ENCODE measurements around the gene EFNA5. TPM values are rescaled to one million over a fixed set of nuclear protein-coding genes. Genes with fewer than 3 reads are reported as not detected.

Gene EFNA5
- polyA plus RNA-seq, 4 donors = 26.8 to 40.8 (median 31.8) TPM

DNA sequence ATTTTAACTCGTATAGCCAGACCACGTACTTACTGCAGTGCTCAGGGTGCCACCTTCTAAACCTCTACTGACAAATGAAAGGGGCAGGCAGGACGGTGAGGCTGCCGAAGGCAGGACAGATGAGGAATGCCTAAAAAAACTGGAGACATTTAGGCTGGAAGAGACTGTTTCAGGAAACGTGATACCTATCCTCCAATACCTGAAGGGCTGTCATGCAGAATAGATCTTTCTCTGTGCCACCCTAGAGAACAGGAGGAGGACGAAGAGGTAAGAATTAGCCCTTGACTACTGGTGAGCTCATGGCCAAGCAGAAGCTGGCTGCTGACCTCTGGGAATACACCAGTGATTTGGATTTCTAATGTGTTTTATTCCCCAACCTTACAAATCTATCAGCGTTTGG lies 139.4 kb downstream of the EFNA5 start:
- no peak for DNase-seq (ENCODE audit: low read depth in 4 of 4, low spot score in 3 of 4)

DNA sequence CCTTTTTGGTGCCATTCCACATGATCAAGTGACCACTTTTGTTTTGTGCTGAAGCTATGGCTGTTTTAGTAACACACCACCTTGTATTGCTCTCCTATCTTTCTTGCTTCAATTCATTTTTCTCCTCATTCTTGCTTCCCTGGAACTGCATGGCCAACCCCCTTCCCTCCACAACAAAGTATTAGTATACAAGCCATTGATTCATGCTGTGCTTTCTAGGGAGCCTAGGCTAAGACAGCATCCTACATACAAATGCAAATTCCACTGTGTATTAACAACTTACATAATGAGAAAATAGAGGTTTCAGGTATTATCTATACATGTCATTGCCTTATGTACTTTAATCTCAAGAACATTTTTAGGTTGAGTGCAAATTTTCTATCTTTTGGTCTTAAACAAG lies 141.1 kb downstream of the EFNA5 start:
- DNase-seq (ENCODE audit: low read depth in 4 of 4, low spot score in 3 of 4) = no peak

DNA sequence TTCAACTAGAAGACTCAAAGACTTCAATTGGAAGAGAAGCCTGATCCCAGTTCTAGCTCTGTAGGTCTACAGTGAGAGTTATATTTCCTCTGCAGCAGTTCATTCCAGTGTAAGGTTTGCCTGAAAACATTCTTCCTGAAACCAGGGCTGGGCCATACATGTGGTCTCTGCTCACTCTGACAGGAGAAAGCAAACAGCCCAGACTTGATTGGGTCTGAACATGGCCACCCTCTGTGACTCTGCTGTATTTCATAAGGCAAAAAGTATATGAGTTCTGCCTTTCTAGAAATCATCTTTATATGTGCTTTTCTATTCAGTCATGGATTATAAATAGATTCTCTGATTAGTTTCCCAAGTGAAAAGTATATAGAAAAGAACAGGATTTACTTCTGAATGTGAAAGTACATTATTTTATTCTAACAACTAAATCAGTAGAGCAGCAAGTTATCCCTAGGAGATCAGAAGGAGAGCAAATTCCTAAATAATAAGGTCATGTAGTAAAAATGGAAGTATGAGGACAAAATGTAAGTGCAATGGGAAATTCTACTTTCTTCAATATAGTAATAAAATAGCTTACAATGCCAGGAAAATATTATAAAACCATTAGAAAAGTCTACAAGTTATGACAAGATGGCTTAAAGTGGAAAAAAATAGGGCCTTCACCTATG lies 144.3 kb downstream of the EFNA5 start:
- no peak for DNase-seq (ENCODE audit: low read depth in 4 of 4, low spot score in 3 of 4)

DNA sequence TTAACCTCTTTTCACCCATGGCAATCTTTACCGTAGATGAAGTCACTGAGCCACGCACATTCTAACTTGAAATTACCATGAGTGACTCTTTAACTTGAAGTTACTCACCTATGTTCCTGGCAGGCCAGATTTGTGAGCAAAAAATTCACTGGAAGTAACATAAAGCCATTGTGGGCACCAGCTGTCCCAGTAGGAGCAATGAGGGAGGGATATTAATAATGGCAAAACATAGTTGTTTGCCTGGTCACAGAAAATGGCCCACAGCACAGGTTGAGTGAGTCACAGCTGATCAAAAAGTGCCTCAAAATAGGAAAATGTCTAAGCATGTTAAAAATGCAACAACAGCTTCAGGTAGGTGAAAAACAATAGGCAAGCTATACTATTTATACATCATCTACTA lies 146.6 kb downstream of the EFNA5 start:
- DNase-seq (ENCODE audit: low read depth in 4 of 4, low spot score in 3 of 4) = no peak

DNA sequence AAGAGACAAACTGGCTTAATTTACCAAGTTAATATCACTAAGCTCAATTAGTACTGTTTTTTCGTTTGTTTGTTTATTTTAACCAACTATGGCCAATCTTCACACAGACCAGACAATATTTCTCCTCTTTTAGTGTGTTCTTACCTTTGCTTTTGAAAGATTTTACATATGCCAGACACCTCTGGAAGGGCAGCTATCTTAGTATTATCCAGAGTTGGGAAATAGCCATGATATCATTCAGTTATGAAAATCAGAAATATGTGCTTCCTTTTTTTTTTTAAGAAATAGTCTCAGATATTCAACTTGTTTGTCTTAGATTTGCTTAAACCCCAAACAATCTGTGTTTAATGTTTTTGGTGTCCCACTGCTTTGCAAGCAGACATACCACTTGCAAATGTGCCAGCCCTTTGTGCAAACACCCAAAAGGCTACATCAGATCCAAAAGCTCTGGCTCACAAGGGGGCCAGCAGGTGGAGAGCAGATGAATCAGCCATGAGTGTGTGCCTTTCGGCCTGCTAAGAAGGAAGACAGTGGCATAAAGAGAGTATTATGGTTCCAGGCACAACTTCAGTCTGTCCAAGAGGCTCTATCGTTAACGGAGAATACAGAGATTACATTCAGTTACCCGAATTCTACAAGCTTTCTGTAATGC lies 147.6 kb downstream of the EFNA5 start:
- no peak for DNase-seq (ENCODE audit: low read depth in 4 of 4, low spot score in 3 of 4)

DNA sequence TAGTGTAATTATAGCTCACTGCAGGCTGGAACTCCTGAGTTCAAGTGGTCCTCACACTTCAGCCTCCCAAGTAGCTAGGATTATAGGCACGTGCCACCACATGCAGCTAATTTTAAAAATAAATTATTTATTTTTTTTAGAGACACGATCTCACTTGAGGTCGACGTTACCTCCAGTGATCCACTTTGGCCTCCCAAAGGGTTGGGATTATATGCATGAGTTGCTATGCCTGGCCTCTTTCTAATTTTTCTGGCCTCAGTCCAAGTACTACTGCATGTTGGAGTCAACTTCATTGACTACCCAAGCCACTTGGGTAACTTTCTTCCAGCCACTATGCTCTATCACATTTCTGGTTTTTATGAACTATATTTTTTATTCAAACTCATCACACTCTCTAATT lies 148.3 kb downstream of the EFNA5 start:
- DNase-seq (ENCODE audit: low read depth in 4 of 4, low spot score in 3 of 4) = no peak

DNA sequence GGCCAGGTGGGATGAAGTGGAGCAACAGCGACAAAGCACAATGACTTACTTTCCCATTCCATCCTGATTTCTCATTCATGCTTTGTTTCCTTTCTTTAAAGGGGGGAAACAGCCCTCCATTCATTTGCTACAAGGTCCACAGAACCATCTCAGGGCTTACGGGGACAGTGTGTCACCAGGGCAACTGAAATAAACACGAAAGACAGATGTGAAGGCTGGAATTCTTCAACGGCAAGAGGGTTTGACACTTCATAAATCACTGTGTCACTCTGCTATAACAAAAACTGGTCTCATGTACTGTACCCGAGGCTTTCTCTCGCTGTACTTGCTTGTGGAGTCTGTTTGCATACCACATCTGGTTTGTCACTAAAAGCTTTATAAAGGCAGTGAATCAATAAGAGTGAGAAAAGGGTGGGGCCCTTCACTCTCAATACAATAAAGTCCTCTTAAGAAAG lies 150.8 kb downstream of the EFNA5 start:
- peak in 1 of 4 donors; percentile 48 for DNase-seq (ENCODE audit: low read depth in 4 of 4, low spot score in 3 of 4)

DNA sequence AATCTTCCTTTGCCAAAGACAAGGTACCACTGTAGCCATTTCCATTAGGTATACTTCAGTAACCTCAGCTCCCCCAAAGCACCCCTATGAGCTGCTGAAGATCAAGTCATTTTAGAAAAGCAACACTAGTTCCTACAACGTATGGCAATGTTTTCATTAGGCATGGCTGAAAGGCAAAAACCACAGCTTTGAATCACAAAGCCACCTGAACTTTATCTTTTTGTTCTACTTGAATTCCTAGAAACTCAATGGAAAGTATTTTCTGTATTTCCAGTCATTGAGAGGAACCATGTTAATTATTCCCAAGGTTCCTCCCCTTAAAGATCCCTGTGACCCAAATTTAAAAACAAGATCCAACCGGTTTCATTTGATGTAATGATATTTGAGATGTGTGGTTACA lies 152.1 kb downstream of the EFNA5 start:
- DNase-seq (ENCODE audit: low read depth in 4 of 4, low spot score in 3 of 4) = no peak

DNA sequence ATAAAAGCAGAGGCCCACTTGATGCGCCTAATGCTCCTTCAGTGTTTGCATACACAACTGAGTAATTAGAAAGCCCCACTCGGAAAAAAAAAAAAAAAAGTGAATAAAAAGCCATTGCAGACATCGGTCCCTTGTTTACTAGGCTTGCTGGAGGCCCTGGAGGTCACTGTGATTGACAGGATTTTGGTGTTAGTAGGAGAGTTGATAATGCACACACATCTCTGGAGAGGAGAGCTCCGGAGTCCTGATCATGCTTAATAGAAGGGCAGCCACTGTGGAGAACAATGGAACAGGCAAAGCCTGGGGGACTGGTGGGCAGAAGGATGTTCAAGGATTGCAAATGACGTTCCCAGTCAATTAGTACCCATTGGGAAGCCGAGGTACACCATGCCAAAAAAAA lies 152.5 kb downstream of the EFNA5 start:
- no peak for DNase-seq (ENCODE audit: low read depth in 4 of 4, low spot score in 3 of 4)

DNA sequence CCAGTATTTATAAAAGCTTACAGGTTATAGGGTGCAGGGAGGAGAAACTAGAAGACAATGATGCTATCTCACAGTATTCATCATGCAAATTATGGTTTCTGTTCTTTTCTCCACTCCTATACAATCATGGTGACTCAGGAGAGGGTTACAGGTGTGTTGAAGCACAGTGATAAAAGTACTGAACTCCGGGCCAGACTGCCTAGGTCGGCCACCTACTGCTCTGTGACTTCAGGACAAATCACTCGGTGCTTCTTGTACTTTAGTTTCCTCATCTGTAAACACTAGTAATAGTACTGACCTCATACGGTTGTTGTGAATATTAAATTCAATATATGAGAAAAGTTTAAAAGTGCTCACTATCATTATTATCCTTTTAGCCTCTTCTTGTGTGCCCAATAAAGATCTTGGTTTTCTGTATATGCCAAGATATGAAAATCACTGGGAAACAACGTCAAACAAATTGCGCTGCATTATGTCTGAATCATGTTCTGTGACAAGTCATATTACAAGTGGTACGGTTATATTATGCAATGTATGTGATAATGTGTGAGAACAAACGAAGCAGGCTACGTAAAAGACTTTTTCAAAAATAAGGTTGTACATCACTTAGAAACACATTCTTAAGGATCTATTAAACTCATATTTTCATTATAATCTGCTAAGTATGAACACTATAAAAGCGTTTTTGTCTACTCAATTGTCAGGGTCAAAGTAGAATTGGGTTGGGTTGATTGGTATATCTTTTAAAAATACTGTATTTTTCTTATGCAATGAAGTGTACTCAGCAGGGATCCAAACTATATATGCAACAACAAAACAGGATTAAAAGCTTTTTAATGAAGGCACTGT lies 153.3 kb downstream of the EFNA5 start:
- no peak for DNase-seq (ENCODE audit: low read depth in 4 of 4, low spot score in 3 of 4)

DNA sequence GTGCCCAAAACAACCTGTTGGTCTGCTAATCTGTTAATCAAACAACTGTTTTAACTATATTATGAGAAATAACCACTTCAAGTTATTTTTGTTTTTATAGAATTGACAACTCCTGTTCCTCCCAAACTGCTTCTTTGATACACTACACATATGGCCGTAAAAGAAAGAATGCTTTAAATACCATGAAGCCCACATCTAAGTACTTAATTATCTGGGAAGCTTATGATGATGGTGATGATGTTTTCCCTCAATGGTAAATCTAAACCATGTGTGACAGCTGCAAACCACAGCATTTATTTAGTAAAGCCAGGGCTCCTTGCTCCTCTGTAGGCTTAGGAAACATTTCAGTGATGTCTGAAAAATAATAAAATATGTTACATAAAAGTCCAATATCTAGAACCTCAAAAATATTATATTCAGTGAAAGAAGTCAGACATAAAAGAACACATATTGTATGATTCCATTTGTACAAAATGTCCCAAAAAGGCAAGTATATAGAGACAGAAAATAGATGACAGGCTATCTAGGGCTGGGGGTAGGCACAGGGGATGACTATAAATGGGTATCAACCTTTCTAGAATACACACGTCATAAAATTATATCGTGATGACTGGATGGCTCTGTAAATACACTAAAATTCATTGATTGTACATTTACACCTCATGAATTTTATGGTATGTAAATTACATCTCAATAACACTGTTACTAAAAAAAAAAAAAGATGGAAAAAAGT lies 154.1 kb downstream of the EFNA5 start:
- no peak for DNase-seq (ENCODE audit: low read depth in 4 of 4, low spot score in 3 of 4)

DNA sequence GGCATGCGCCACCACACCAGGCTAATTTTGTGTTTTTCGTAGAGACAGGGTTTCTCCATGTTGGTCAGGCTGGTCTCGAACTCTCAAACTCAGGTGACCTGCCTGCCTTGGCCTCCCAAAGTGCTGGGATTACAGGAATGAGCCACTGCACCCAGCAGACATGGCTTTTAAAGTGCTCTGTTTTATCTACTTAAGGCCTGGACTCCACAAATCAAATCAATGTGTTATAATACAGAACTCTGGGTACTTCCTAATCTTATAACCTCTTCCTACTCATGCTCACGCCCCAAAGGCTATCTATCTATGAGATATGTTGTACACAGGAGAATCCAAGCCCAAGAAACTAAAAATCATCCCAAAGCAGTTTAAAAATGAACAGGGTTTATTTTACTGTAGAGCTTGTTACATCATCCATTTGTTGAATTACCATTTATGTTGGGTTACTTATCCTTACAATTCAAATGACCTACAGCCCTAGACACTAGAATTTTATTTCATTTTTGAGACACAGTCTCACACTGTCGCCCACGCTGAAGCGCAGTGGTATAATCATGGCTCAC lies 155.1 kb downstream of the EFNA5 start:
- DNase-seq (ENCODE audit: low read depth in 4 of 4, low spot score in 3 of 4) = no peak

DNA sequence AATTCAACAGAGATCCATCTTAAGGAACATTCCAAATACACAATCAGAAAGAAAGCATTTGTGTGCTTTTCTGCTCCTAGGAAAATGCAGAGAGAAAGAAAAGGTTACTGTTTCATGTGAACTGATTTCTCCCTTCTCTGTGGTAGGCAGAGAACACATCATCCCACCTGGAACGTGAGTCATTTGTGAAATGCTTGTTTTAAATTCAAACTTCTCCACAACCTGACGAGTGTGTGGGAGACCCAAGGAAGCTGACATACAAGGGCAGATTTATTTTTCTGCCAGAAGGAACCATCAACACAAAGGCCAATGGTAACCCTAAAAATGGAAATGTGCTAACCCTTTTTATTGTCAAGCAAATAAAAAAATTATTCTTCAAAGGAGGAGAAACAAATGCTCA lies 156.4 kb downstream of the EFNA5 start:
- DNase-seq (ENCODE audit: low read depth in 4 of 4, low spot score in 3 of 4) = no peak

DNA sequence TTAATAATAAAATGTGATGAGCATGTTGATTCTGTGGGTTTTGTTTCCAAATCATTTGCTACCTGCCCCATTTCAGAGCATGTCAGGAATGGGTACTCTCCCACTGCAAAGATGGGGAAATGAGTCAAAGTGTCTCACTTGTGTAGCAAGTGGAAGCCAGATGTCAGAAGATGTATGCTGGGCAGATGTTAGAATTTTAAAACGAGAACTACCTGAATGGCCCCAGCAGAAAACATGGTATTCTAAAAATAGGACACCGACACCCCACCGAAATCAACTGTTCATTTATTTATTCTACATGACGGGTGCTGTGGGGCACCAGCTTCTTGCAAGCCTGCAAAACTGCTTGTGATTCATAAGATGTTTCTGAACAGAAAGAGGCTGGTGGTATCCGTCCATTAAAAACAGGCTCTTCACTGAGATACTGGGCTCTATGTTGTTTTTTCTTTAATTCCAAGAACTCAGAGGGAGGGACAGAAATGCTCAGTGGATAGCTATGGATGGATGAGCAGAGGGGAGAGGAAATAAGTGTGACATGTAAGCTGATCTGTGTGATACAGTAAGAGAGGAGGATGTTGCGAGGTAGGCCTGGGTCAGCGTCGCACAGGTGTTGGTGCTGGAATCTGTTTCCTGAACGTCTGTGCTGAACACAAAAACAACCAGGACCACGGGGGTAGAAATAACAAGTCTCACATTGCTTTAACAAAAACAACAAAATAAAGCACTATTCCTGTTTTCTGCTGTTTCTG lies 157.2 kb downstream of the EFNA5 start:
- no peak for DNase-seq (ENCODE audit: low read depth in 4 of 4, low spot score in 3 of 4)

DNA sequence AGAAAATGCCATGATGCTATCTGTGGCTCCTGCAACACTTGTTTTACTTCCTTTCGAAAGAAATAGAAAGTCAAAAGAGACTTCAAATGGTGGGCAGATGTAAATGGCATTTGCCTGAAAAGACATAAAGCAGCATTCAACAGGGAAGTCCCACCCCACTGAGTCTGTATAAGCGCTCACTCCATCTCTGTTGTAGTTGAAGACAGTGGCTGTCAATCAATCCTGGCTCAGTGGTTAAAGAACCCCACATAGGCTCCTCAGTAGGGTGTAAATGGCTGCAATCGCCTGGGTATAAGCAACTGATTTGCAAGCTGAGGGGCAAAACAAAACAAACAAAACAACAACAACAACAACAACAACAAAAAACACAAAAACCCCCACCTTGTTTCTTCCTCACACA lies 158.7 kb downstream of the EFNA5 start:
- DNase-seq (ENCODE audit: low read depth in 4 of 4, low spot score in 3 of 4) = no peak

DNA sequence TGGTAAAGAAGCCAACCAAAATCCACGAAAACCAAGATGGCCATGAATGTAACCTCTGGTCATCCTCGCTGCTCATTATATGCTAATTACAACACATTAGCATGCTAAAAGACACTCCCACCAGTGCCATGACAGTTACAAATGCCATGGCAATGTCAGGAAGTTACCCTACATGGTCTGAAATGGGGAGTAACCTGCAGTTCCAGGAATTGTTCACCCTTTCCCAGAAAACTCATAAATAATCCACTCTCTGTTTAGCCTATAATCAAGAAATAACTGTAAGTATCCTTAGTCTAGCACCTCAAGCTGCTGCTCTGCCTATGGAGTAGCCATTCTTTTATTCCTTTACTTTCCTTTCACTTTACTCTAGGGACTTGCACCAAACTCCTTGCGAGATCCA lies 160.6 kb downstream of the EFNA5 start:
- DNase-seq (ENCODE audit: low read depth in 4 of 4, low spot score in 3 of 4) = no peak

DNA sequence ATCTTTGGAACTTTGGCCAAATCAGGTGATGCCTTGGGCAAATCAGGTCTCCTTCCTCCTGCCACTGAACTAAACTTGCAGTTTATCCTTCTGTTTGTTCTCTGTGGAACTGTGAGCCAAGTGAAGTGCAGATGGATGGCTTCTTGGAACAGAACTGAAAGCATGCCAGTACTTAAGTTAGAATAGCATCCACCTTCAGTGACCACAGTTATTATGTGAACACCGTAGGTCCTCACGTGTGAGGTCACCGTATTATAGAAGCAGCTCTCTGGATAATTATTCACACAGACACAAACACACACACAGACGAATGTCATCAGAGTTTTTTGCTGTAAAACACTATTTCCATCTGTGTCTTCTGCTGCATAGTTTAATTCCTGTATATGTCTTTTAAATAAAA lies 162.6 kb downstream of the EFNA5 start:
- no peak for DNase-seq (ENCODE audit: low read depth in 4 of 4, low spot score in 3 of 4)

DNA sequence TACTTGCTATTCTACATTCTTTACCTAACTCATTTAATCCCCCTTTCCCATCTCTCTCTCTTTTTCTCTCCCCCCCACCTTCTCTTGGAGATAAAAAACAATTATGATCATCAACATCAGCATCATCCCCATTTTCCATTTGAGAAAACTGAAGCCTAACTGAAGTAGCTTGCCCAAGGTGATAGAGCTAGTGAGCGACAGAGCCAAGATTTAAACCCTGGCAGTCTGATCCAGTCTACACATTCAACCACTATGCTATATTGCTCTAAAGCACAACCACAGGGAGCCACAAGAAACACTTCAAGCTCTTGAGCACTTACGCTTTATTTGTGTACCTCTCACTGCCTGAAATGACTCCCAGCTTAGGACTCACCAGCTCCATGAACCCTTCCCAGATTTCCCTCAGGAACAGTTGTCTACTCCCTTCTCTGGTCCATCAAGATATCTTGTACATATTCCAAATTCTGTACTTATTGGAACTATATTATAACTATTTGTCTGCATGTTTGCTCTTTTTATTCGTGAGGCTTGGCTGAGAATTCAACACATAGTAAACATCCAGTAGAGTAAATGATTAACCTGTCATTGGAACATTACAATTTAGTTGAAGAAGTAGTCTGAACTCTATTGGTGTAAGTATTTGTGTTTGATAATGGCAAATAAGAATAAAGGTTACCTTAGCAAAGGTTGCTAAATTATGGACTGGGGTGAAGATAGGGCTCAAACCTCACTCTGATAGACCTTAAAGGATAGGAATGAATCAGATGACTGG lies 164.8 kb downstream of the EFNA5 start:
- DNase-seq (ENCODE audit: low read depth in 4 of 4, low spot score in 3 of 4) = no peak

DNA sequence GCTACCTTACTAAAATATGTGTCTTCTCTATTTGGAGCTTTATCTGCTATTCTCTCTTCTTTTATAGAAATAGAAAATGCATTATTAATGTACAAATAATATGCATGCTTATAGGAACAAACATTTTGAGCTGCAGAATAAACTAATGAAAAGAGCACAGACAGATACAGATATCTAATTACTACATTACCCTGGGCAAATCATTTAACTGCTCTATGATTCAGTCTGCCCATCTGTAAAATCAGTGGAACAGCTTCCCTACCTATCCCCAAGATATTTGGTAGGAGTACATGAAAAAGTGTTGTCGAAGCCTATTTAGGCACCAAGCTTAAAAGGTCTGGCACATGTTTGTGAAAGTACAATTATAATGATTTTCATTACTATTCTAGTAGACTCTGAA lies 166.3 kb downstream of the EFNA5 start:
- no peak for DNase-seq (ENCODE audit: low read depth in 4 of 4, low spot score in 3 of 4)

Data from left renal pelvis (tissue), 4 donors.